ENCODE measurements around the gene HHIPL2. TPM values are rescaled to one million over a fixed set of nuclear protein-coding genes. Genes with fewer than 3 reads are reported as not detected.
"Not testable (repeated sequence)": the region's sequence is repeated elsewhere in the genome, so short reads cannot be mapped to it uniquely, and the experiment has no call there.

HHIPL2 gene
- total RNA-seq, 1 donor from 2014 or later: not detected

- TF ChIP-seq, protein P1, sequence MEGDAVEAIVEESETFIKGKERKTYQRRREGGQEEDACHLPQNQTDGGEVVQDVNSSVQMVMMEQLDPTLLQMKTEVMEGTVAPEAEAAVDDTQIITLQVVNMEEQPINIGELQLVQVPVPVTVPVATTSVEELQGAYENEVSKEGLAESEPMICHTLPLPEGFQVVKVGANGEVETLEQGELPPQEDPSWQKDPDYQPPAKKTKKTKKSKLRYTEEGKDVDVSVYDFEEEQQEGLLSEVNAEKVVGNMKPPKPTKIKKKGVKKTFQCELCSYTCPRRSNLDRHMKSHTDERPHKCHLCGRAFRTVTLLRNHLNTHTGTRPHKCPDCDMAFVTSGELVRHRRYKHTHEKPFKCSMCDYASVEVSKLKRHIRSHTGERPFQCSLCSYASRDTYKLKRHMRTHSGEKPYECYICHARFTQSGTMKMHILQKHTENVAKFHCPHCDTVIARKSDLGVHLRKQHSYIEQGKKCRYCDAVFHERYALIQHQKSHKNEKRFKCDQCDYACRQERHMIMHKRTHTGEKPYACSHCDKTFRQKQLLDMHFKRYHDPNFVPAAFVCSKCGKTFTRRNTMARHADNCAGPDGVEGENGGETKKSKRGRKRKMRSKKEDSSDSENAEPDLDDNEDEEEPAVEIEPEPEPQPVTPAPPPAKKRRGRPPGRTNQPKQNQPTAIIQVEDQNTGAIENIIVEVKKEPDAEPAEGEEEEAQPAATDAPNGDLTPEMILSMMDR (IDR thresholded peaks at IDR 0.05; ENCODE audit: partially characterized antibody, unreplicated experiment): no peak
- DNase-seq: no peak
- H3K9me3 Mint-ChIP-seq (ENCODE audit: unreplicated experiment): no peaks in the 10 kb centered on the region
Measured at GRCh38 chr1:222522105-222522915, 25.6 kb downstream of the HHIPL2 start.

DNA sequence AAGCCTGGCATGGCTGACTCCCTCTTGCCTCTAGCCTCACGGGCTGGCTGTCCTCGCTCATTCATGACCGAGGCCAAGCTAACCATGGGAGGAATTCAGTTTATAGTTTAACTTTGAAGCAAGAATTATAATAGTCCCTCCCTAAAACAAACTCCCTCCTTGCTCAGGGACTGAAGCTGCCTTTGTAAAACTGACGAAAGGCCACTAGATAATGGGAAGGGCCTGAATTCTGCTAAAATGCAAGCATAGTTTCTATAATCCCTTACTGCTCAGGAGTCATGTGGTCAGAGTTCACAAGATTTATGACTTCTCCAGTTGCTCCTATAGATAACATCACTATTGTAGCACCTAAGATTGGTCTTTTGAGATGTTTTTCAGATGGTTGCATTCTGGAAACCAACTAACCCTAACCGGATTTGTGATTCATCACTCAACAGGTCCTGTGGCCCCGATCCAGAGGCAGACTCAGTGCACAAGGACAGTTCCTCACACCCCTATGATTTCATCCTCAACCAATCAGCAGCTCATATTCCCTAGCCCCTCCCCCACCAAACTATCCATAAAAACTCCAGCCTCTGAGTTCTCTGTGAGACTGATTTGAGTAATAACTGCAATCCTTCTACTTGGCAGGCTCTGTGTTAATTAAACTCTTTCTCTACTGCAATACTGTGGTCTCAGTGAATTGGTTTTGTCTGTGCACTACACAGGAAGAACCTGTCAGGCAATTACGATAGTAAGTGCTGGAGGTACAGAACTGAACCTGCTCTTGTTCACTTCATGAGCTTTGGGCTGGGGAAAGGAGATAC is 26.4 kb downstream of the HHIPL2 start:
- no peaks in the 10 kb centered on the region for H3K36me3 Mint-ChIP-seq (ENCODE audit: unreplicated experiment)
- H3K27me3 Mint-ChIP-seq (ENCODE audit: unreplicated experiment): no peaks in the 10 kb centered on the region
- DNase-seq: no peak
- no peak overlapping the region for H3K4me3 Mint-ChIP-seq (ENCODE audit: unreplicated experiment)
- TF ChIP-seq, protein P1 (IDR thresholded peaks at IDR 0.05; ENCODE audit: partially characterized antibody, unreplicated experiment): no peak
- H3K27ac Mint-ChIP-seq (ENCODE audit: unreplicated experiment): no peak overlapping the region
- no peaks in the 10 kb centered on the region for H3K4me1 Mint-ChIP-seq (ENCODE audit: low read depth, unreplicated experiment)
- H3K9me3 Mint-ChIP-seq (ENCODE audit: unreplicated experiment): no peaks in the 10 kb centered on the region

More at GRCh38 chr1:222522105-222522915, 25.6 kb downstream of the HHIPL2 start:
- Mint-ChIP-seq H3K4me1 (ENCODE audit: low read depth, unreplicated experiment) (no peaks in the 10 kb centered on the region), H3K27me3 (ENCODE audit: unreplicated experiment) (peaks cover 1% of the 10 kb centered on the region), H3K36me3 (ENCODE audit: unreplicated experiment) (no peaks in the 10 kb centered on the region), H3K27ac (ENCODE audit: unreplicated experiment) (no peak overlapping the region), H3K4me3 (ENCODE audit: unreplicated experiment) (no peak overlapping the region)

- not testable (repeated sequence) for H3K36me3 Mint-ChIP-seq (ENCODE audit: unreplicated experiment); H3K4me3 Mint-ChIP-seq (ENCODE audit: unreplicated experiment); DNase-seq; H3K27ac Mint-ChIP-seq (ENCODE audit: unreplicated experiment); H3K27me3 Mint-ChIP-seq (ENCODE audit: unreplicated experiment); H3K9me3 Mint-ChIP-seq (ENCODE audit: unreplicated experiment); H3K4me1 Mint-ChIP-seq (ENCODE audit: low read depth, unreplicated experiment)
Measured at GRCh38 chr1:222489496-222489895, 58.4 kb downstream of the HHIPL2 start.

DNA sequence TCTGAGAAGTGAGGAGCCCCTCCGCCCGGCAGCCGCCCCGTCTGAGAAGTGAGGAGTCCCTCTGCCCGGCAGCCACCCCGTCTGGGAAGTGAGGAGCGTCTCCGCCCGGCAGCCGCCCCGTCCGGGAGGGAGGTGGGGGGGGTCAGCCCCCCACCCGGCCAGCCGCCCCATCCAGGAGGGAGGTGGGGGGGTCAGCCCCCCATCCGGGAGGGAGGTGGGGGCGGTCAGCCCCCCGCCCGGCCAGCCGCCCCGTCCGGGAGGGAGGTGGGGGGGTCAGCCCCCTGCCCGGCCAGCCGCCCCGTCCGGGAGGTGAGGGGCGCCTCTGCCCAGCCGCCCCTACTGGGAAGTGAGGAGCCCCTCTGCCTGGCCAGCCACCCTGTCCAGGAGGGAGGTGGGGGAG is 60.1 kb downstream of the HHIPL2 start:
- not testable (repeated sequence) for H3K4me3 Mint-ChIP-seq (ENCODE audit: unreplicated experiment); H3K27me3 Mint-ChIP-seq (ENCODE audit: unreplicated experiment); H3K36me3 Mint-ChIP-seq (ENCODE audit: unreplicated experiment); H3K4me1 Mint-ChIP-seq (ENCODE audit: low read depth, unreplicated experiment); H3K27ac Mint-ChIP-seq (ENCODE audit: unreplicated experiment); DNase-seq; H3K9me3 Mint-ChIP-seq (ENCODE audit: unreplicated experiment)

- not testable (repeated sequence) for H3K4me1 Mint-ChIP-seq (ENCODE audit: low read depth, unreplicated experiment); H3K27me3 Mint-ChIP-seq (ENCODE audit: unreplicated experiment); H3K36me3 Mint-ChIP-seq (ENCODE audit: unreplicated experiment); H3K9me3 Mint-ChIP-seq (ENCODE audit: unreplicated experiment); DNase-seq; H3K27ac Mint-ChIP-seq (ENCODE audit: unreplicated experiment); H3K4me3 Mint-ChIP-seq (ENCODE audit: unreplicated experiment)
Measured at GRCh38 chr1:222484005-222484404, 63.9 kb downstream of the HHIPL2 start.

DNA sequence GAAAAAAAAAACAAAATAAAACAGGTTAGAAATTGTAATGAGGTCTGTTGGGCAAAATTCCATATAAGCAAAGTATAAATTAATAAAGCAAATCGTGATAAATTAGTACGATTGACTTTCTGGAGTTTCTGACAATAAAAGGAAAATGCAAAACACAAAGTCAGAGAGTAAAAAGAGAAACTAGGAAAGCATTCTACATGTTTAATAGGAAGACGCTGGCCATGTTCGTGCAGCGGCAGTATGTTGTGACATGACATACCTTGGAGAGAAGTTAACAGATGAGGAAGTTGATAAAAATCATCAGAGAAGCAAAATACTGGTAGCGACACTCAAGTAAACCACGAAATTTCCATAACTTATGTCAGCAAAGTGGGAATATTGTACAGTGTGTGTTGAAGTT is 68.3 kb downstream of the HHIPL2 start:
- H3K9me3 Mint-ChIP-seq (ENCODE audit: unreplicated experiment); H3K27me3 Mint-ChIP-seq (ENCODE audit: unreplicated experiment); H3K27ac Mint-ChIP-seq (ENCODE audit: unreplicated experiment); H3K4me3 Mint-ChIP-seq (ENCODE audit: unreplicated experiment); H3K4me1 Mint-ChIP-seq (ENCODE audit: low read depth, unreplicated experiment); DNase-seq; H3K36me3 Mint-ChIP-seq (ENCODE audit: unreplicated experiment): not testable (repeated sequence)

- H3K36me3 Mint-ChIP-seq (ENCODE audit: unreplicated experiment); H3K27ac Mint-ChIP-seq (ENCODE audit: unreplicated experiment); H3K9me3 Mint-ChIP-seq (ENCODE audit: unreplicated experiment); H3K4me1 Mint-ChIP-seq (ENCODE audit: low read depth, unreplicated experiment); H3K27me3 Mint-ChIP-seq (ENCODE audit: unreplicated experiment); DNase-seq; H3K4me3 Mint-ChIP-seq (ENCODE audit: unreplicated experiment): not testable (repeated sequence)
Measured at GRCh38 chr1:222476436-222476835, 71.5 kb downstream of the HHIPL2 start.

DNA sequence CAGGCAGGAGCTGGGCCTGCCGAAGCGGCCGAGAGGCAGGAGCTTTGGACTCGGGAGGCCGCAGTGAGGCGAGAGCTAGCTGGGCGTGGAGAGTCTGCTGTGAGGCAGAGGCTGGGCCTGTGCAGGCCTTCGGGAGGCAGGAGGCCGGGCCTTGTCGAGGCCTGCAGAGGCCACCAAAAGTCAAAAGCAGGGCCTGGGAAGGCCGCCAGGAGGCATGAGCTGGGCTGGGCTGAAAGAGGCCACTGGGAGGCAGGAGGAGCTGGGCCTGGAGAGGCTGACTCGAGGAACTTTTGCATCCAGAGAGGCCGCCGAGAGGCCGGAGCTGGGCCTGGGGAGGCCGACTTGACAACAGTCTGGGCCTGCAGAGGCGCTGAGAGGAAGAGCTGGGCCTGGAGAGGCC is 74.2 kb downstream of the HHIPL2 start:
- not testable (repeated sequence) for DNase-seq; H3K9me3 Mint-ChIP-seq (ENCODE audit: unreplicated experiment); H3K27me3 Mint-ChIP-seq (ENCODE audit: unreplicated experiment); H3K27ac Mint-ChIP-seq (ENCODE audit: unreplicated experiment); H3K36me3 Mint-ChIP-seq (ENCODE audit: unreplicated experiment); H3K4me1 Mint-ChIP-seq (ENCODE audit: low read depth, unreplicated experiment); H3K4me3 Mint-ChIP-seq (ENCODE audit: unreplicated experiment)

DNA sequence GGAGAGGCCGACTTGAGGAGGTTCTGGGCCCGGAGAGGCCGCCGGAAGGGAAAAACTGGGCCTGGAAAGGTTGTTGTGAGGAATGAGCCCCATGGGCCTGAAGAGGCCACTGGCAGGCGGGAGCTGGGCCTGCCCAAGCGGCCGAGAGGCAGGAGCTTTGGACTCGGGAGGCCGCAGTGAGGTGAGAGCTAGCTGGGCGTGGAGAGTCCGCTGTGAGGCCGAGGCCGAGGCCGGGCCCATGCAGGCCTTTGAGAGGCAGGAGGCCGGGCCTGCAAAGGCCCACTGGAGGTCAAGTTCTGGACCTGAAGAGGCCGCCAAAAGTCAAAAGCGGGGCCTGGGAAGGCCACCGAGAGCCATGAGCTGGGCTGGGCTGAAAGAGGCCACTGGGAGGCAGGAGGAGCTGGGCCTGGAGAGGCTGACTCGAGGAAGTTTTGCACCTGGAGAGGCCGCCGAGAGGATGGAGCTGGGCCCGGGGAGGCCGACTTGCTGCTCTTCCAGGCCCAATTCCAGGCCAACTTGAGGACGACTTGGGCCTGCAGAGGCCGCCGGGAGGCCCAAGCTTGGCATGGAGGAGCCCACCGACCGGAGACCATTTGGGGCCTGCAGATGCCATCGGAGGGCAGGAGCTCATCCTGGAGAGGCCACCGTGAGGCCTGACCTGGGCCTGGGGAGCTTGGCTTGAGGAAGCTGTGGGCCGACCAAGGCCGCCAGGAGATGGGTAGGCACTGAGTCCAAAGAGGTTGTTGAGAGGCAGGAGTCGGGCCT is 74.9 kb downstream of the HHIPL2 start:
- H3K4me1 Mint-ChIP-seq (ENCODE audit: low read depth, unreplicated experiment); H3K27ac Mint-ChIP-seq (ENCODE audit: unreplicated experiment); H3K9me3 Mint-ChIP-seq (ENCODE audit: unreplicated experiment): not testable (repeated sequence)

More for the DNA sequence above, 74.9 kb downstream of the HHIPL2 start:
- H3K4me3 Mint-ChIP-seq (ENCODE audit: unreplicated experiment); H3K36me3 Mint-ChIP-seq (ENCODE audit: unreplicated experiment); H3K27me3 Mint-ChIP-seq (ENCODE audit: unreplicated experiment); DNase-seq: not testable (repeated sequence)

Data from glutamatergic neuron (in vitro differentiated cells).